Subcutaneous adipose tissue (tissue), 4 donors: ENCODE data around the gene TRAPPC11. TPM values are rescaled to one million over a fixed set of nuclear protein-coding genes. Genes with fewer than 3 reads are reported as not detected.

Source experiments
- total RNA-seq, 4 donors: library from RNA; depleted of rRNA; stranded (reverse); fragments of >200 nt; gene quantifications; one replicate each; pipeline ENCODE4 v1.1.0, GENCODE V29; 2016
- TF ChIP-seq, protein P1 (sequence below): fragments of 450-650 bp; IDR thresholded peaks from one replicate; pipeline ENCODE4 v1.5.1; 2016; ENCODE audit warnings: low read depth, mild to moderate bottlenecking, control low read depth, antibody characterized with exemption, moderate library complexity

TRAPPC11 gene
- total RNA-seq, 4 donors from 2014 or later, result 38.2 to 68.0 (median 56.1) TPM

DNA sequence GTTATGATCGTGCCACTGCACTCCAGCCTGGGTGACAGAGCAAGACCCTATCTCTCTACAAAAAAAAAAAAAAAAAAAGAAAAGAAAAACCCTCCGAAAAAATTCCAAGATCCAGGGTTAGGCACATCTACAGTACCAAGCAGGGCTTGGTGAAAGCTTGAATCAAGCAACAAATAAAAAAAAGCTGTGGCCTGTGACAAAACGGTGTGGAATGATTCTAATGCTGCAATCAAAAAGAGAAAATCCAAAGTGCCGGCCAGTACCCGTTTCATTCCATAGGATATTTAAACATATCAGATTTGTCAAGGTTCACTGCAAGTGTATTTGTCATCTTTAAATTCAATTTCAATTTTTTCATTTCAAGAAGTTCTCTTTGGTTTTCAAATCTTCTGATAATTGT is 20.7 kb upstream of the TRAPPC11 start:
- TF ChIP-seq, protein P1, sequence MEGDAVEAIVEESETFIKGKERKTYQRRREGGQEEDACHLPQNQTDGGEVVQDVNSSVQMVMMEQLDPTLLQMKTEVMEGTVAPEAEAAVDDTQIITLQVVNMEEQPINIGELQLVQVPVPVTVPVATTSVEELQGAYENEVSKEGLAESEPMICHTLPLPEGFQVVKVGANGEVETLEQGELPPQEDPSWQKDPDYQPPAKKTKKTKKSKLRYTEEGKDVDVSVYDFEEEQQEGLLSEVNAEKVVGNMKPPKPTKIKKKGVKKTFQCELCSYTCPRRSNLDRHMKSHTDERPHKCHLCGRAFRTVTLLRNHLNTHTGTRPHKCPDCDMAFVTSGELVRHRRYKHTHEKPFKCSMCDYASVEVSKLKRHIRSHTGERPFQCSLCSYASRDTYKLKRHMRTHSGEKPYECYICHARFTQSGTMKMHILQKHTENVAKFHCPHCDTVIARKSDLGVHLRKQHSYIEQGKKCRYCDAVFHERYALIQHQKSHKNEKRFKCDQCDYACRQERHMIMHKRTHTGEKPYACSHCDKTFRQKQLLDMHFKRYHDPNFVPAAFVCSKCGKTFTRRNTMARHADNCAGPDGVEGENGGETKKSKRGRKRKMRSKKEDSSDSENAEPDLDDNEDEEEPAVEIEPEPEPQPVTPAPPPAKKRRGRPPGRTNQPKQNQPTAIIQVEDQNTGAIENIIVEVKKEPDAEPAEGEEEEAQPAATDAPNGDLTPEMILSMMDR, result no peak

DNA sequence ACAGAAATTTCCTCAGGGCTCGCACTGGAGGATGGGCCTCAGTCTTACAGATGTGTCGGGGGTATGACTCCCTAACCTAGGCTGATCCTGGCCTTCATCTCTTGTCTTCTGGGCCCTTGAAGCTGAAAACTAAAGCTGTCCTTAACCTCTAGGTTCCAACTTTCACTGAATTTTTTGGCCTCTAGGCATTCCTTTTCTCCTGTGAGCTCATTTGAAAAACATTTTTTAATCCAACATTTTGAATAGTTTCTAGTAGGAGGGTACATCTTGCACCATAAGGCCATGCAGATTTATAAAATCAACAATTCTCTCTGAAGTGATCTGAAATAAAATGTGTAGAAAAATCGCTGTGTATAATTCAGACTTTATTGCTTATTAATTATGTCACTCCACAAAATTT is 19.8 kb upstream of the TRAPPC11 start:
- TF ChIP-seq, protein P1, result no peak

DNA sequence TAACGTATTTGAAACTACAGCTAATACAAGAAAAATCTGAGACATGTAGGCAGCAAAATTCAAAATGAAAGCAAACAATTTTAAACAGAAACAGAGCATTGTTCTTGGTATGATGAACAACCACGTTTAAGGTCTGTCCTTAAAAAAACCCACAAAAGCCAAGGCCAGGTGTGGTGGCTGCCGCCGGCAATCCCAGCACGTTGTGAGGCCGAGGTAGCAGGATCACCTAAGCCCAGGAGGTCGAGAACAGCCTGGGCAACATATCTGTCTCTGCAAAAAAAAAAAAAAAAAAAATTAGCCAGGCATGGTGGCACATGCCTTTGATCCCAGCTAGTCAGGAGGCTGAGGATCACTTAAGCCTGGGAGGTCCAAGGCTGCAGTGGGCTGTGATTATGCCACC is 13.8 kb upstream of the TRAPPC11 start:
- TF ChIP-seq, protein P1, result no peak

DNA sequence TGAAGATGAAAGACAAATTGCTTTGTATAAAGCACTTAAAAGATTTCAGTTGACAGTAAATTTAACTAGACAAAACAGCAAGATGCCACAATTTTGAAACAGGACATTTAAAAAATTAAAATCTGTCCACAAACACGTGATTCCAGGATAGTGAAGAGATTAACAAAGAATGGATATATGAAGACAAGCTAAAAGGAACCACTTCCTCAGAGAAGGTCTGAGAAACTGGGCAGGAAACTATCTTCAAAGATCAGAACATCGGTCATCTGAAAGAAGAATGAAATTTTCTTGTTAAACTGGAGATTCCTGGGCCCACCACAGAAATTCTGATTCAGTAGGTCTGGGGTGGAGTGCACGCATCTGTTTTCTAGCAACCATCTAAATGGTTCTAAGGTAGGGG is 1.5 kb upstream of the TRAPPC11 start:
- TF ChIP-seq, protein P1, result no peak

DNA sequence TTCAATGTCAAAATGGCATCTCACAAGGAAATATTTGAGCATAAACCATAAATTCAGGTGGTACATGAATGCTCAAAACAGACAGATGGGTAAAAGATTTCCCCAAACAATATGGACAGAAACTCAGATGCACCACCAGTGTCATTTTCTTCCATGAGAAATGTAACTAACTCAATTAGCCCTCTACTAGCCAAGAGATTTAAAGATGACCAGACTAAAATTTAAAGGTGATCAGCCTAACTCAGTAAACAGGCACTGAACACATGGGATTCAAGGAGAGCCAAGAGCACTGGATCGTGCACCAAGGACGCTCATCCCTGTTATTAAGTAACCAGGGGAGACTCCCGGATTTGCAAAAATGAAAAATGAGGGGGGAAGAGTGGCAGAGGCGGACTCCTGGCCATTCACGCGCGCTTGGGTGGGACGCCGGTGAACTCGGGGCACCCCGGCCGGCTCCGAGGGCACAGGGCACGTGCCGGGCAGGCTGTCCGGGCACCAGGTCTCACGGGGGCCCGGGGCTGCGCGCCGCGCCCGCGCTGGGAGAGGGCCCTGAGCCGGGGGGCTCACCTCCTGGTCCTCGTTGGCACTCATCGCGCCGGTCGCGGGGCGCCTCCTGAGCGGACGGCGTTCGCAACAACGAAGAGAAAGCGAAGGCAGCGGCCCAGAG is 598 bp upstream of the TRAPPC11 start:
- TF ChIP-seq, protein P1, result no peak

DNA sequence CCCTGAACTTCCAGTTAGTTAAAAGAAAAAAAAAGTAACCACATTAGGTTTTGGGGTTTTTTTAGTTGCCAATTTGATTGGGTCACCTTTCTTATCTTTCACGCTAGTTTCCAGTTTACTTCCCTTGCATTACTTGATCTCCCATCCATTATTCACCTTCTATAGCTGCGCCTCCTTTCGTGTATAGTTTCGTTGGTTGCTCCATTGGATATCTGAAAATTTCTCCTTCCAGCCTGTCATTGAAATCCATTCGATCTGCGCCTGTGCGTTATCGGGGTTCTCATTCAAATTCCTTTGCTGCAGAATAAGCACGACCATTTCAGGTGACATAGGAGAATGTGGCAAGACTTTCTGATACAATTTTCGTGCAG is 764 bp downstream of the TRAPPC11 start:
- TF ChIP-seq, protein P1, result no peak

DNA sequence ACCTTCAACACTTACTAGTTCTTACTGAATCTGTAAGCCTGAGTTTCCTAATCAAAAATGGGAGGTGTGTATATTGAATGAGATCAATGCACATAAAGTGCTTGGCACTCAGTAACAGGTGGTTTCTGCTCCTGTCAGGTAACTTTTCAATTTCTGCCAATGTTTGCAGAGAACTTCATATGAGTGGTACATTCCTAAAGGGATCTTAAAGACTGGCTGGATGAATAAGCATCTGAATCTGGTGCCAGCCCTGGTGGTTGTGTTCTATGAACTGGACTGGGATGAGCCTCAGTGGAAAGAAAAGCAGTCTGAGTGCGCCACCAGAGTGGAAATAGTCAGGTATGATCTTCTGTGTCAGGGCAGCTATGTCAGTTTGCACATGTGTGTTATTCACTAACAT is 7.0 kb downstream of the TRAPPC11 start:
- TF ChIP-seq, protein P1, result no peak
